HepG2 (cell line): Measurements from ENCODE around the gene THSD4. TPM values are rescaled to one million over a fixed set of nuclear protein-coding genes. Genes with fewer than 3 reads are reported as not detected.

Source experiments
- ATAC-seq: fragments of 200-7000 bp; cut with Tn5 transposase; 3 replicates; pipeline ENCODE4 v1.9.1; 2020; ENCODE audit warnings: mild to moderate bottlenecking, moderate library complexity
- BruUV-seq: library from RNA; stranded (reverse); fragments of 400-500 nt; replicated peaks from 2 replicates; lab custom pipeline; 2021; lab: Mats Ljungman, UMichigan
- CTCF ChIA-PET: fragments of 300-600 bp; formaldehyde crosslinking; extraction: SDS; loops from one replicate; lab custom pipeline; 2021; ENCODE audit warnings: low total read pairs, inconsistent platforms, low intra/inter-chr PET ratio; lab: Yijun Ruan, JAX
- POLR2A ChIA-PET: fragments of 350-600 bp; sonication (Branson Sonifier 250); formaldehyde crosslinking; loops from one replicate; lab custom pipeline; 2020; ENCODE audit warnings: antibody characterized with exemption, inconsistent platforms; lab: Yijun Ruan, JAX
- DNase-seq: peaks from one replicate; pipeline ENCODE4 v3.0.0-alpha.2; 2015; ENCODE audit warnings: low spot score
- FAIRE-seq: peaks from 3 replicates; lab custom pipeline; 2011; peaks lifted over from hg19 to GRCh38; lab: Jason Lieb, UNC
- H2AFZ ChIP-seq: one replicate; pipeline ENCODE4 v1.6.1; 2011; ENCODE audit warnings: low read length, inconsistent platforms
- H3K27ac ChIP-seq: fragments of 300-600 bp; 3 replicates; pipeline ENCODE4 v1.8.0; 2011; ENCODE audit warnings: mixed run types, mild to moderate bottlenecking, mixed read lengths, low read length, inconsistent platforms; ENCODE audit not compliant: insufficient read depth; ENCODE audit errors: extremely low read length
- H3K27me3 ChIP-seq, 2 experiments: fragments of 200-600 bp in 1 of 2; 2 replicates in 1 of 2; 3 replicates in 1 of 2; pipeline versions ENCODE4 v1.6.0 to v1.8.0; 2011; ENCODE audit warnings: low read length in 2 of 2, mild to moderate bottlenecking in 2 of 2, moderate library complexity in 2 of 2, inconsistent platforms in 1 of 2; ENCODE audit not compliant: insufficient read depth in 2 of 2, control insufficient read depth in 1 of 2
- H3K36me3 ChIP-seq, 2 experiments: fragments of 200-600 bp in 1 of 2; replicated peaks in 1 of 2; 2 replicates in 1 of 2; 3 replicates in 1 of 2; pipeline versions ENCODE4 v1.5.1 to v1.8.0; 2011; ENCODE audit warnings: low read length in 2 of 2, inconsistent platforms in 1 of 2; ENCODE audit not compliant: insufficient read depth in 2 of 2, control insufficient read depth in 1 of 2
- H3K4me1 ChIP-seq: 2 replicates; pipeline ENCODE4 v1.5.1; 2012; ENCODE audit warnings: low read length, inconsistent platforms; ENCODE audit not compliant: insufficient read depth
- H3K4me2 ChIP-seq: 2 replicates; pipeline ENCODE4 v1.6.0; 2011; ENCODE audit warnings: low read depth, low read length, inconsistent platforms
- H3K4me3 ChIP-seq, 3 experiments: fragments of 200-600 bp in 1 of 3; sonication (generic), shearing (Covaris generic) in 1 of 3; replicated peaks in 1 of 3; 2 replicates each; pipeline ENCODE4 v1.5.1; 2011 to 2016; ENCODE audit warnings: low read length in 3 of 3, inconsistent platforms in 2 of 3, low read depth in 2 of 3, mild to moderate bottlenecking in 2 of 3, control low read depth in 1 of 3, mixed read lengths in 1 of 3; ENCODE audit not compliant: insufficient read depth in 1 of 3
- H3K79me2 ChIP-seq: one replicate; pipeline ENCODE4 v1.6.1; 2011; ENCODE audit warnings: low read length, inconsistent platforms; ENCODE audit not compliant: insufficient read depth
- H3K9ac ChIP-seq: 2 replicates; pipeline ENCODE4 v1.6.0; 2011; ENCODE audit warnings: mild to moderate bottlenecking, low read depth, low read length, inconsistent platforms; ENCODE audit not compliant: insufficient read depth
- H3K9me3 ChIP-seq: 2 replicates; pipeline ENCODE4 v1.5.1; 2012; ENCODE audit warnings: mild to moderate bottlenecking, low read length
- H4K20me1 ChIP-seq: 2 replicates; pipeline ENCODE4 v1.6.0; 2011; ENCODE audit warnings: inconsistent platforms, mild to moderate bottlenecking, low read length, moderate library complexity; ENCODE audit not compliant: insufficient read depth
- HNF4A ChIP-seq: sonication (generic); formaldehyde crosslinking; IDR thresholded peaks from 2 replicates; pipeline ENCODE4 v1.4.0; 2020; ENCODE audit warnings: missing genetic modification reagents
- NR2F2 ChIP-seq: IDR thresholded peaks from 2 replicates; pipeline ENCODE4 v1.6.1; 2012; ENCODE audit warnings: low read depth, inconsistent platforms, borderline replicate concordance
- PCBP1 ChIP-seq: fragments of 200-400 bp; formaldehyde crosslinking; IDR thresholded peaks from 2 replicates; pipeline ENCODE4 v1.6.1; 2017; ENCODE audit warnings: mild to moderate bottlenecking, low read depth, low read length, borderline replicate concordance
- YEATS2 ChIP-seq: sonication (generic); formaldehyde crosslinking; IDR thresholded peaks from 2 replicates; pipeline ENCODE4 v1.4.0; 2020; ENCODE audit warnings: missing genetic modification reagents, borderline replicate concordance
- ZNF12 ChIP-seq: sonication (generic); formaldehyde crosslinking; IDR thresholded peaks from 2 replicates; pipeline ENCODE4 v1.5.0; 2020; ENCODE audit warnings: missing genetic modification reagents
- ZNF253 ChIP-seq: sonication (generic); formaldehyde crosslinking; IDR thresholded peaks from 2 replicates; pipeline ENCODE4 v1.8.0; 2022; ENCODE audit warnings: mild to moderate bottlenecking, missing genetic modification reagents, borderline replicate concordance
- ZNF383 ChIP-seq: sonication (generic); formaldehyde crosslinking; IDR thresholded peaks from 2 replicates; pipeline ENCODE4 v1.4.0; 2020; ENCODE audit warnings: missing genetic modification reagents, mild to moderate bottlenecking, borderline replicate concordance
- ZNF7 ChIP-seq: IDR thresholded peaks from 2 replicates; pipeline ENCODE4 v1.6.1; 2016; ENCODE audit warnings: missing biosample characterization, missing genetic modification reagents
- WGBS: methylation state at CpG from one replicate; pipeline ENCODE4 v1.1.6; 2017; ENCODE audit warnings: low lambda C conversion rate; 5-methylcytosine and 5-hydroxymethylcytosine counted together
- in situ Hi-C: cut with HindIII; loops from 2 replicates; pipeline ENCODE4 v1.10.0; 2017; ENCODE audit warnings: low pct_unique_long_range_greater_than_20kb; ENCODE audit not compliant: extremely low pct_ligation_motif_present
- intact Hi-C: fragments of 100-400 bp; cut with micrococcal nuclease; formaldehyde crosslinking; loops from one replicate; pipeline ENCODE4 v1.10.0; 2022; ENCODE audit not compliant: unreplicated experiment
- polyA plus RNA-seq, 8 experiments: library from polyadenylated mRNA; depleted of rRNA in 3 of 8; stranded (reverse) in 7 of 8; unstranded in 1 of 8; fragments of >200 nt; fragmentation: Illumina TruSeq in 4 of 8; extraction: Trizol in 4 of 8; gene quantifications; 2 replicates each; pipeline versions ENCODE4 v1.2.1 to v1.2.3, GENCODE V29; 2011 to 2016; ENCODE audit warnings: low read depth in 4 of 8, missing spikeins in 1 of 8, mixed read lengths in 1 of 8; ENCODE audit not compliant: insufficient read depth in 1 of 8
- total RNA-seq, 5 experiments: library from RNA; depleted of rRNA; stranded (reverse); fragments of >200 nt; fragmentation: Illumina TruSeq; extraction: Trizol; gene quantifications; 2 replicates each; pipeline ENCODE4 v1.2.3, GENCODE V29; 2016; ENCODE audit warnings: low read depth in 1 of 5

The THSD4 gene
- total and polyA plus RNA-seq, 2 of the 13 experiments (the other 11 are each of a cell fraction or from before 2014, with no cell fraction given), result 0.07 to 0.21 TPM

GRCh38 chr15:71461748-71462147 is 346.5 kb downstream of the THSD4 start (continued):
- TF ChIP-seq ZNF383 (CRISPR knock-in tag) (no peak), ZNF12 (no peak), YEATS2 (no peak), PCBP1 (no peak)

- H3K4me3 ChIP-seq, result no peak overlapping the region
- FAIRE-seq, result no peak
- TF ChIP-seq ZNF7 (CRISPR knock-in tag) (no peak), HNF4A (CRISPR knock-in tag) (peak; percentile 44)
- ATAC-seq, result no peak
- POLR2A ChIA-PET, result no interaction called here
- BruUV-seq, result no TSS peak
- no peaks in the 10 kb centered on the region for H3K27me3 ChIP-seq
- 28% methylated on average over 1 of the region's 1 CpG for WGBS
- intact Hi-C loops (no loop called here), in situ Hi-C loops (no loop called here)
- H2AFZ ChIP-seq, result no peak overlapping the region
- no peak overlapping the region for H3K4me2 ChIP-seq
- no peaks in the 10 kb centered on the region for H3K79me2 ChIP-seq
- no peaks in the 10 kb centered on the region for H3K9me3 ChIP-seq
- peaks cover 18% of the 10 kb centered on the region for H3K4me1 ChIP-seq
- no peaks in the 10 kb centered on the region for H3K36me3 ChIP-seq
- DNase-seq, result no peak
- no peak overlapping the region for H3K27ac ChIP-seq
- CTCF ChIA-PET, result no interaction called here
- no peaks in the 10 kb centered on the region for H4K20me1 ChIP-seq
- no peak overlapping the region for H3K9ac ChIP-seq
Observed at GRCh38 chr15:71462638-71463037, 347.4 kb downstream of the THSD4 start.

DNA sequence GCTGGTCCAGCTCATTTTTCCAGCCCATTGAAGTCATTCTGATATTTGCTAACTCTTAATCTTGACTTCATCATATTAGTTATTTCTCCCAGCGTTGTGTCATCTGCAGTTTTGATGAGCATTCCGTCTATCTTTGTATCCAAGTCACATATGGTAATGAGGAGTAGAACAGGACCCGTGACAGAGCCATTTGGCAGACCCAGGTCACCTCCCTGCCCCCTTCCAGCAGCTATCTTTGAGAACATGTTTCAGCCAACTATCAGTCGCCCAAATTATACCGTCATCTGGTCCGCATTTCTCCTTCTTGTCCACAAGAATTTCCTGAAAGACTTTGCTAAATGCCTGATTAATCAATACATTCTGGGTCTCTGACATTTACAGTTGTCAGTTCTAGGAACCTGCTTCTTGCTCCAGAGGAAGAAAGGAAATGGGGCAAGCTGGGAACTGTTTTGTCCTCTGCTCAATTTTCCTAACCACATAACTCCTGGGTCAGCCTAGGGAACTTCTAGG is 347.9 kb downstream of the THSD4 start:
- no TSS peak for BruUV-seq

More for the DNA sequence above, 347.9 kb downstream of the THSD4 start:
- intact Hi-C loops, result no loop called here
- ChIA-PET POLR2A (no interaction called here), CTCF (no interaction called here)
- H2AFZ ChIP-seq, result no peak overlapping the region
- no peaks in the 10 kb centered on the region for H3K36me3 ChIP-seq
- no peaks in the 10 kb centered on the region for H3K9me3 ChIP-seq
- H3K4me1 ChIP-seq, result peaks cover 18% of the 10 kb centered on the region
- FAIRE-seq, result no peak
- 70% methylated on average over 6 of the region's 6 CpGs for WGBS
- H3K4me2 ChIP-seq, result no peak overlapping the region
- TF ChIP-seq NR2F2, result no peak
- TF ChIP-seq ZNF253 (CRISPR knock-in tag), result no peak
- no peaks in the 10 kb centered on the region for H3K79me2 ChIP-seq
- in situ Hi-C loops, result no loop called here
- no peak for ATAC-seq
- no peaks in the 10 kb centered on the region for H4K20me1 ChIP-seq
- H3K9ac ChIP-seq, result no peak overlapping the region
- H3K27ac ChIP-seq, result no peak overlapping the region
- no peaks in the 10 kb centered on the region for H3K27me3 ChIP-seq
- no peak for DNase-seq
- no peak overlapping the region for H3K4me3 ChIP-seq
